Loucy (cell line): ENCODE results near the gene POLR3A.

Source experiments
- H2AFZ ChIP-seq: fragments of 200-600 bp; sonication (generic); 2 replicates; pipeline ENCODE4 v1.6.0; 2016; ENCODE audit warnings: antibody characterized with exemption, mild to moderate bottlenecking, low read length, moderate library complexity
- H3F3A ChIP-seq: fragments of 200-600 bp; 2 replicates; pipeline ENCODE4 v1.6.0; 2016; ENCODE audit warnings: antibody characterized with exemption, low read depth, mild to moderate bottlenecking
- H3K27me3 ChIP-seq: fragments of 200-600 bp; sonication (generic); 2 replicates; pipeline ENCODE4 v1.6.1; 2014; ENCODE audit warnings: low read length, mild to moderate bottlenecking; ENCODE audit not compliant: insufficient read depth, poor library complexity, severe bottlenecking
- H3K36me3 ChIP-seq: fragments of 200-600 bp; sonication (generic); 2 replicates; pipeline ENCODE4 v1.6.1; 2016; ENCODE audit warnings: low read length; ENCODE audit not compliant: insufficient read depth
- H3K4me1 ChIP-seq: fragments of 200-600 bp; sonication (generic); 2 replicates; pipeline ENCODE4 v1.5.1; 2014; ENCODE audit warnings: low read length, mild to moderate bottlenecking; ENCODE audit not compliant: insufficient read depth, poor library complexity, severe bottlenecking
- H3K4me2 ChIP-seq: fragments of 200-600 bp; sonication (generic); 2 replicates; pipeline ENCODE4 v1.6.0; 2014; ENCODE audit warnings: antibody characterized with exemption, low read length, low read depth, mild to moderate bottlenecking; ENCODE audit not compliant: poor library complexity, severe bottlenecking
- H3K4me3 ChIP-seq: fragments of 200-600 bp; sonication (generic); 2 replicates; pipeline ENCODE4 v1.5.1; 2014; ENCODE audit warnings: low read length, mild to moderate bottlenecking, mixed read lengths; ENCODE audit not compliant: poor library complexity, severe bottlenecking
- H3K79me2 ChIP-seq: fragments of 200-600 bp; sonication (generic); 2 replicates; pipeline ENCODE4 v1.6.1; 2014; ENCODE audit warnings: low read length; ENCODE audit not compliant: insufficient read depth
- H3K9ac ChIP-seq: fragments of 200-600 bp; sonication (generic); 2 replicates; pipeline ENCODE4 v1.6.0; 2014; ENCODE audit warnings: mild to moderate bottlenecking, low read depth, low read length, moderate library complexity; ENCODE audit not compliant: poor library complexity, severe bottlenecking
- H3K9me2 ChIP-seq: fragments of 200-600 bp; sonication (generic); replicated peaks from 2 replicates; pipeline ENCODE4 v1.6.1; 2016; ENCODE audit warnings: low read depth, low read length, mixed read lengths
- H3K9me3 ChIP-seq: fragments of 200-600 bp; sonication (generic); 2 replicates; pipeline ENCODE4 v1.6.1; 2014; ENCODE audit warnings: mild to moderate bottlenecking, antibody characterized with exemption, low read length, low read depth; ENCODE audit not compliant: insufficient read depth
- H4K20me1 ChIP-seq: fragments of 200-600 bp; sonication (generic); 2 replicates; pipeline ENCODE4 v1.6.0; 2014; ENCODE audit warnings: antibody characterized with exemption, low read length, mild to moderate bottlenecking; ENCODE audit not compliant: insufficient read depth, poor library complexity, severe bottlenecking
- EZH2phosphoT487 ChIP-seq: fragments of 200-600 bp; IDR thresholded peaks from 2 replicates; pipeline ENCODE4 v1.6.1; 2018; ENCODE audit warnings: antibody characterized with exemption, mild to moderate bottlenecking, moderate library complexity, borderline replicate concordance
- TF ChIP-seq, protein P1 (sequence below): fragments of 200-600 bp; sonication (generic); conservative IDR thresholded peaks from 2 replicates; pipeline ENCODE4 v1.5.1; 2014; ENCODE audit warnings: mild to moderate bottlenecking, antibody characterized with exemption, low read length

The POLR3A gene

GRCh38 chr10:78044699-78045098, 15.4 kb upstream of the POLR3A start:
- peaks cover 26% of the 10 kb centered on the region for H3K4me1 ChIP-seq
- H2AFZ ChIP-seq, result no peak overlapping the region
- H3K9ac ChIP-seq, result no peak overlapping the region
- H3K36me3 ChIP-seq, result peaks cover 35% of the 10 kb centered on the region; the same call in 1 of the 2 replicates
- H3K27me3 ChIP-seq, result no peaks in the 10 kb centered on the region
- no peaks in the 10 kb centered on the region for H3K9me2 ChIP-seq
- H3K4me2 ChIP-seq, result no peak overlapping the region
- H3K4me3 ChIP-seq, result no peak overlapping the region
- peaks cover 30% of the 10 kb centered on the region for H4K20me1 ChIP-seq
- H3F3A ChIP-seq, result peaks cover 18% of the 10 kb centered on the region; the same call in 1 of the 2 replicates
- TF ChIP-seq EZH2phosphoT487, result no peak
- TF ChIP-seq, protein P1, sequence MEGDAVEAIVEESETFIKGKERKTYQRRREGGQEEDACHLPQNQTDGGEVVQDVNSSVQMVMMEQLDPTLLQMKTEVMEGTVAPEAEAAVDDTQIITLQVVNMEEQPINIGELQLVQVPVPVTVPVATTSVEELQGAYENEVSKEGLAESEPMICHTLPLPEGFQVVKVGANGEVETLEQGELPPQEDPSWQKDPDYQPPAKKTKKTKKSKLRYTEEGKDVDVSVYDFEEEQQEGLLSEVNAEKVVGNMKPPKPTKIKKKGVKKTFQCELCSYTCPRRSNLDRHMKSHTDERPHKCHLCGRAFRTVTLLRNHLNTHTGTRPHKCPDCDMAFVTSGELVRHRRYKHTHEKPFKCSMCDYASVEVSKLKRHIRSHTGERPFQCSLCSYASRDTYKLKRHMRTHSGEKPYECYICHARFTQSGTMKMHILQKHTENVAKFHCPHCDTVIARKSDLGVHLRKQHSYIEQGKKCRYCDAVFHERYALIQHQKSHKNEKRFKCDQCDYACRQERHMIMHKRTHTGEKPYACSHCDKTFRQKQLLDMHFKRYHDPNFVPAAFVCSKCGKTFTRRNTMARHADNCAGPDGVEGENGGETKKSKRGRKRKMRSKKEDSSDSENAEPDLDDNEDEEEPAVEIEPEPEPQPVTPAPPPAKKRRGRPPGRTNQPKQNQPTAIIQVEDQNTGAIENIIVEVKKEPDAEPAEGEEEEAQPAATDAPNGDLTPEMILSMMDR, result no peak
- no peaks in the 10 kb centered on the region for H3K9me3 ChIP-seq
- peaks cover 27% of the 10 kb centered on the region for H3K79me2 ChIP-seq

DNA sequence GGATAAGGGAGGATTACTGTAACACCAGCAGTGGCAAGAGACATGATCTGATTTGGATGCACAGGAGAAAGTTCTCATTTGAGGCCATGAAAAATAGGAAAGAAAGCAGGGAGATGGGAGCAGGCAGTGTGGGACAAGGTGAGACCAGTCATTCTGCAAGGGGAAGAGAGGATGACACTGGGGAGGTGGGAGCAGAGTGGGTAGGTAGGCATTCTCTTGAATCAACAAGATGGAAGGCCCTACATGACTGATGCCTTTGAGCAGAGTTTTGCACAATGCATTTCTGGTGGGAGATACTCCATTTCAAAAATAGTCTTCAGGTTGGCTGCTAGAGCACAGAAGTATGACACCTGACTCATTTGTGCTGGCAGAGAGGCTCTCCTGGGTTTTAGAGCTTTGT, 14.9 kb upstream of the POLR3A start:
- H3K4me2 ChIP-seq, result no peak overlapping the region
- H3K27me3 ChIP-seq, result no peaks in the 10 kb centered on the region
- H3K79me2 ChIP-seq, result peaks cover 33% of the 10 kb centered on the region
- H3K9me2 ChIP-seq, result no peaks in the 10 kb centered on the region
- H3K9ac ChIP-seq, result no peak overlapping the region
- H2AFZ ChIP-seq, result no peak overlapping the region
- peaks cover 18% of the 10 kb centered on the region; the same call in 1 of the 2 replicates for H3F3A ChIP-seq
- no peaks in the 10 kb centered on the region for H3K9me3 ChIP-seq
- H3K4me1 ChIP-seq, result peaks cover 31% of the 10 kb centered on the region
- H3K4me3 ChIP-seq, result no peak overlapping the region
- TF ChIP-seq, protein P1, result no peak
- TF ChIP-seq EZH2phosphoT487, result no peak
- peaks cover 41% of the 10 kb centered on the region; the same call in 1 of the 2 replicates for H3K36me3 ChIP-seq
- peaks cover 35% of the 10 kb centered on the region for H4K20me1 ChIP-seq

GRCh38 chr10:78042752-78043104, 13.4 kb upstream of the POLR3A start:
- H3K9me3 ChIP-seq, result no peaks in the 10 kb centered on the region
- H3F3A ChIP-seq, result peaks cover 18% of the 10 kb centered on the region; the same call in 1 of the 2 replicates
- H3K36me3 ChIP-seq, result peaks cover 54% of the 10 kb centered on the region
- no peak overlapping the region for H3K4me3 ChIP-seq
- no peak for TF ChIP-seq EZH2phosphoT487
- TF ChIP-seq, protein P1, result no peak
- no peak overlapping the region for H2AFZ ChIP-seq
- peaks cover 49% of the 10 kb centered on the region for H4K20me1 ChIP-seq
- H3K79me2 ChIP-seq, result peaks cover 47% of the 10 kb centered on the region
- H3K9ac ChIP-seq, result no peak overlapping the region
- H3K27me3 ChIP-seq, result no peaks in the 10 kb centered on the region
- no peak overlapping the region for H3K4me2 ChIP-seq
- no peaks in the 10 kb centered on the region for H3K9me2 ChIP-seq
- H3K4me1 ChIP-seq, result peaks cover 42% of the 10 kb centered on the region
